Activated CD4-positive, alpha-beta T cell treated with anti-CD3 and anti-CD28 coated beads, Interleukin-2, amount 50 U/mL, for 4 hours (primary cell): ENCODE measurements around the gene CLDND2.
"Not testable (repeated sequence)": the region's sequence is repeated elsewhere in the genome, so short reads cannot be mapped to it uniquely, and the experiment has no call there.

Source experiments
- DNase-seq, 2 experiments: peaks; one replicate each; pipeline ENCODE4 v3.0.0-alpha.2; 2020

Gene CLDND2

GRCh38 chr19:51368366-51369282 lies at the start of gene CLDND2:
Gene CLDND2 (minus strand): TSS chr19:51369003. CDS start chr19:51368577, 426 bp downstream.
- no peak for DNase-seq

- no peak for DNase-seq
Observed at GRCh38 chr19:51417810-51418157, 49.0 kb upstream of the CLDND2 start.

GRCh38 chr19:51417107-51417809 lies 48.5 kb upstream of the CLDND2 start, which contains the start of gene SIGLEC10:
Gene SIGLEC10 (minus strand): TSS chr19:51417642. CDS start chr19:51417581, 61 bp downstream.
- no peak for DNase-seq

GRCh38 chr19:51416422-51416821 lies 47.6 kb upstream of the CLDND2 start:
- DNase-seq = not testable (repeated sequence)

GRCh38 chr19:51415187-51415586 lies 46.4 kb upstream of the CLDND2 start:
- no peak for DNase-seq

GRCh38 chr19:51410950-51411748 lies 42.3 kb upstream of the CLDND2 start:
- DNase-seq = no peak

GRCh38 chr19:51407511-51408131 lies 38.8 kb upstream of the CLDND2 start:
- no peak for DNase-seq

- no peak for DNase-seq
Observed at GRCh38 chr19:51402117-51402516, 33.3 kb upstream of the CLDND2 start.

GRCh38 chr19:51399936-51400335 lies 31.1 kb upstream of the CLDND2 start:
- not testable (repeated sequence) for DNase-seq

GRCh38 chr19:51399231-51399630 lies 30.4 kb upstream of the CLDND2 start:
- no peak for DNase-seq

- no peak for DNase-seq
Observed at GRCh38 chr19:51398096-51398704, 29.4 kb upstream of the CLDND2 start.

GRCh38 chr19:51397453-51397852 lies 28.6 kb upstream of the CLDND2 start:
- DNase-seq = not testable (repeated sequence)

GRCh38 chr19:51396175-51396574 lies 27.4 kb upstream of the CLDND2 start:
- DNase-seq = no peak

GRCh38 chr19:51394050-51394836 lies 25.4 kb upstream of the CLDND2 start:
- DNase-seq = peak; percentile 78 to 81

GRCh38 chr19:51392701-51393100 lies 23.9 kb upstream of the CLDND2 start:
- no peak for DNase-seq

GRCh38 chr19:51391073-51391611 lies 22.3 kb upstream of the CLDND2 start:
- DNase-seq = no peak

- no peak for DNase-seq
Observed at GRCh38 chr19:51389143-51389542, 20.3 kb upstream of the CLDND2 start.

- no peak for DNase-seq
Observed at GRCh38 chr19:51387924-51388389, 19.2 kb upstream of the CLDND2 start, which contains the start of gene LIM2. Gene LIM2 (minus strand): TSS chr19:51387974. CDS start chr19:51387443, 531 bp downstream.

GRCh38 chr19:51386882-51387520 lies 18.2 kb upstream of the CLDND2 start:
- DNase-seq = no peak

- DNase-seq = no peak
Observed at GRCh38 chr19:51382004-51382403, 13.2 kb upstream of the CLDND2 start.
